Activated T-helper 1 cell treated with Interleukin-2 at 50 U/mL for 16 hours (primary cell): Measurements from ENCODE around the gene DNM3.
"Not testable (repeated sequence)": the region's sequence is repeated elsewhere in the genome, so short reads cannot be mapped to it uniquely, and the experiment has no call there.

Experiments
- DNase-seq: peaks from one replicate; pipeline ENCODE4 v3.0.0-alpha.2; 2020; ENCODE audit warnings: low read depth

DNM3 gene

GRCh38 chr1:172024944-172025738, 183.8 kb downstream of the DNM3 start:
- DNase-seq, result not testable (repeated sequence)

GRCh38 chr1:172040466-172040865, 199.2 kb downstream of the DNM3 start:
- no peak for DNase-seq

- DNase-seq, result no peak
Observed at GRCh38 chr1:172041102-172041501, 199.8 kb downstream of the DNM3 start.

GRCh38 chr1:172041742-172042141, 200.4 kb downstream of the DNM3 start:
- DNase-seq, result no peak

GRCh38 chr1:172043900-172044299, 202.6 kb downstream of the DNM3 start:
- no peak for DNase-seq

GRCh38 chr1:172051898-172052297, 210.6 kb downstream of the DNM3 start:
- DNase-seq, result no peak

- DNase-seq, result no peak
Observed at GRCh38 chr1:172054172-172054571, 212.9 kb downstream of the DNM3 start.

- DNase-seq, result not testable (repeated sequence)
Observed at GRCh38 chr1:172055816-172056419, 214.6 kb downstream of the DNM3 start.

GRCh38 chr1:172068334-172068733, 227.0 kb downstream of the DNM3 start:
- no peak for DNase-seq

GRCh38 chr1:172069051-172069450, 227.8 kb downstream of the DNM3 start:
- no peak for DNase-seq

GRCh38 chr1:172069534-172069933, 228.2 kb downstream of the DNM3 start:
- DNase-seq, result no peak

- no peak for DNase-seq
Observed at GRCh38 chr1:172070055-172070454, 228.8 kb downstream of the DNM3 start.

GRCh38 chr1:172071746-172072145, 230.4 kb downstream of the DNM3 start:
- no peak for DNase-seq

GRCh38 chr1:172079859-172080258, 238.6 kb downstream of the DNM3 start:
- not testable (repeated sequence) for DNase-seq

GRCh38 chr1:172083191-172083590, 241.9 kb downstream of the DNM3 start:
- no peak for DNase-seq

- no peak for DNase-seq
Observed at GRCh38 chr1:172084876-172085275, 243.6 kb downstream of the DNM3 start.

GRCh38 chr1:172085317-172085716, 244.0 kb downstream of the DNM3 start:
- DNase-seq, result no peak

GRCh38 chr1:172086137-172086536, 244.8 kb downstream of the DNM3 start:
- no peak for DNase-seq

GRCh38 chr1:172088256-172088655, 247.0 kb downstream of the DNM3 start:
- no peak for DNase-seq

- DNase-seq, result peak; percentile 32
Observed at GRCh38 chr1:172089768-172090510, 248.6 kb downstream of the DNM3 start.

- no peak for DNase-seq
Observed at GRCh38 chr1:172090511-172090817, 249.2 kb downstream of the DNM3 start.

- no peak for DNase-seq
Observed at GRCh38 chr1:172095846-172096245, 254.5 kb downstream of the DNM3 start.

GRCh38 chr1:172105230-172105629, 263.9 kb downstream of the DNM3 start:
- no peak for DNase-seq
